HG02884 (cell line): ENCODE results near the gene HS1BP3.
A peak's percentile ranks its signal among the peaks of the same experiment; 100 is the strongest.

Experiments
- ATAC-seq: cut with Tn5 transposase; IDR thresholded peaks from one replicate; pipeline ENCODE4 v1.9.1; 2021; ENCODE audit warnings: mild to moderate bottlenecking, moderate library complexity; ENCODE audit not compliant: unreplicated experiment

Gene HS1BP3

DNA sequence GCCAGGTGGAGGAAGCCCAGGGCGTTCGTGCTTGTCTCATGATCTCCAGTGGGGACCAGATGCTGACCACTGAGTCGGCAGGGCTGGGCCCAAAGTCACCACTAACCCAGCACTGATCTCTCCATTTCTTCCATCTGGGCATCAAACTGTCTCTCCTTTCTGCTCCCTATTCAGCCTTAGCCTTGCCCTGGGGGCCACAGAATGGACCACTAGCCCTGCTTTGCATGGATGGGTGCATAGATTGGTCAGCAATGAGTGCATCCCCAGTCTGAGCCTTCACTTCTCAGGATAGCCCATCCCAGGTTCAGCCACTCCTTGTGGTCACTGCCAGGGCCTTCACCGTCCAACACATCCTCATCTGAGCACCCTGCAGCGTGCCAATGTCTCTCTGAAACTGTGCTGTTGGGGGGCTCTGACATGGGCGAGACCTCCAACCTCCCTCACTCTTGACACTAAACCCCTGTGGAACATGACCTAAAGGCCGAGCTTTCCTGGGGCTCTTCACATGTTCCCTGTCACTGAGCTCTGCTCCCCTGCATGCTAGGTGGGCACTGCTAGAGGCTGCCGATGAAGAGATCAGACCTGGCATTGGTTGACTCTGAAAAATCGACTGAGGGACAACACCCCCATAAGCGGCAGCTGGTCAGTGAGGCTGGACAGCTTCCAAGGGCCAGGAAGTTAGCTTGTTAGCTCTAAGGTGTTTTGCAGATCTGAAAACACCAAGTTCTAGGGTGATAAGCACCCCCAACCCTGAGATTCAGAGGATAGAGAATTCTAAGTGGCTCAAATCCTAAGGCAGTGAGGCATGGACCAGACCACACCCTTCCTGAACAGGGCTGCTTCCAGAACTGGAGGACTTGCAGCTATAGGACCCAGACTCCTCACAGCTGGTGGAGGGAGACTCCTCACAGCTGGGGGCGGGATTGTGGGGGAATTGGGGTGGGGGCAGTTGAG is 61.7 kb downstream of the HS1BP3 start:
- no peak for ATAC-seq

DNA sequence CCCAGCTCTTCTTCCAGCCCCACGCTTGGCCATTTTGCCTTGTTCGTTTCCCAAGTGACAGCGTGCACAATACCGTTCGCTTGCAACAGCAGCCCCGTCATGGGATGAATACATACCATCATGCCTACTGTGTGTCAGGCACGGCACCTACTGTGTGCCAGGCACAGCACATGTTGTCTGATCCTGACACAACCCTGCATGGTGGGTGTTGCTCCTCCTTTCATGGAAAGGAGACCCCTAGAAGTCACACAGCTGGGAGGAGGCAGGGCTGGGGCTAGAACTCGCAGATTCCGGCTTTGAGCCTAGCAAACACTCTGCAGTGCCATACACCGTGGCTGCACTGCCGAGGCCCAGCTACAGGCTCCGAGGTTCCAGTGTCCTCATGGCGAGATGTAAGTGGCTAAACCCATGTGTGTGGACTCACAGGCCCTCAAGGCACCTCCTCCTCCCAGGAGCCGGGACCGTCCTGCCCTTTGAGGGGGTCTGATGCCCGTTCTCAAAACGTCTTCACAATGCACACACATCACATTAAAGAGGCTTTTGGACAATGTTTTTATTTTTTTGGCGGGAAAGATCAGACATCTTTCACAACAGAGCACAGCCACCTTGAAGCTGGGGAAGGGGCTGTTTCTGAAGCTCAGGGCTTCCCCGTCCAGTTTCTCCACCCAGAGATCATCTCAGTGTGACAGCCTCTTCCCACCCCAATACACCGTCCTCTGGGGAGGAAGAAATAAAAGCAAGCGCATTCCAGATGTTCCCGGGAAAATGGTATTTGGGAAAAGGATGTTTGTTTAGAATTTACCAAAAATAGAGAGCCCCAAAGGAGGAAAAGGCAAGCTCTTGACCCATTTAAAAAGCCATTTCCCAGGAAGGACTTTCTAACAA is 64.9 kb downstream of the HS1BP3 start:
- no peak for ATAC-seq

DNA sequence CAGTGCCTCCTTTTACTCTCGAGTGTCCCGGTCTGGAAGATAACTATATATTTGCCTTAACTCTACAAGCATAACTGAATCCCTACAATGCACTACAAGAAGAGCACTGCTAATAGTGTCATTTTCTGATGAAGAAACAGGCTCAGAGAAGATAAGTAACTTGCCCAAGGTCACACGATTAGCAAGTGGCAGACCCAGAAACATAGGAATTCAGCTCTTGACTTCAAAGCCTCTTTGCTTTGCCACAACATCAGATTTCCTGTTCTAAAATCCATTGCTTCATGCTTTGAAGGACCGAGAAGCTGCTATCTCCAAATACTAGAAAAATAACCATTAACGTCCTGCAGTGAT is 65.6 kb downstream of the HS1BP3 start:
- no peak for ATAC-seq

GRCh38 chr2:20584399-20585358 is 66.2 kb downstream of the HS1BP3 start:
- ATAC-seq, result no peak

DNA sequence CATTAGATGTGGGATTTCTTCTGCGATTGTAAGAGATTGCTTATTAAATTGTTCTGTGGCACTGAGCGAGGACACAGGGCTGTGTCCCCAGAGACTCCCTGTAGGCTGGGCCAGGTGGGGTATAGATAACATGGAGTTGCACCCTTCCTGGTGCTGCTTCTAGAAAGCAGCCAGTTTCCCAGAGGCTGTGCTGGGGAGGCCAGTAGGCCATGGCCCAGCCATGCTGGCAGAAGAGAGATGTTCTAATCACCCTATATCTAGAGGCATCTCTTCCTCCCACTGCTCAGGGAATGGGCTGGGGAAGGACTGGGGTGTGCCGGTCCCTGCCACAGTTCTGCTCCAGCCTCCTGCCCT is 66.9 kb downstream of the HS1BP3 start:
- no peak for ATAC-seq

DNA sequence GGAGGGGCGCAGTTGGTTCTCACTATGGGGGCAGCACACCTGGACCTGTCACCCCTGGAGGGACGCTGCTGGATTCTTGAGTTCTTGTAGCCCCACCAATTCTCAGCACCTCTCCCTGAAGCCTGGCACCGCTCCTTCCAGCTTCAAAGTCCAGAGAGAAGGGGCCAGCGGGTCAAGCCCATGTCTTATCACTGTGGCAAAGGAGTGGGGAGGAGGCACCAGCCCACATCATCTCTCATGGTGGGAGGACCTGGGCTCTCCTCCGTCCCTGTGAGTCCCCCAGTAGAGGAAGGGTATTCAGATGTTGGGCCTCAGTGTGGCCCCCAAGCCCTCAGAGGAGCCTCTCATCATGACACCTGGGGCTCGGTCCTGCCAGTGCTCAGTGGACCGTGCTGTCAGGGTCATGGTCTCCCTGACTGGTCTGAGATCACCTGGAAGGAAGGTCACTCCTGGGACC is 67.4 kb downstream of the HS1BP3 start:
- ATAC-seq, result no peak

GRCh38 chr2:20582600-20583221 is 68.2 kb downstream of the HS1BP3 start:
- ATAC-seq, result no peak

DNA sequence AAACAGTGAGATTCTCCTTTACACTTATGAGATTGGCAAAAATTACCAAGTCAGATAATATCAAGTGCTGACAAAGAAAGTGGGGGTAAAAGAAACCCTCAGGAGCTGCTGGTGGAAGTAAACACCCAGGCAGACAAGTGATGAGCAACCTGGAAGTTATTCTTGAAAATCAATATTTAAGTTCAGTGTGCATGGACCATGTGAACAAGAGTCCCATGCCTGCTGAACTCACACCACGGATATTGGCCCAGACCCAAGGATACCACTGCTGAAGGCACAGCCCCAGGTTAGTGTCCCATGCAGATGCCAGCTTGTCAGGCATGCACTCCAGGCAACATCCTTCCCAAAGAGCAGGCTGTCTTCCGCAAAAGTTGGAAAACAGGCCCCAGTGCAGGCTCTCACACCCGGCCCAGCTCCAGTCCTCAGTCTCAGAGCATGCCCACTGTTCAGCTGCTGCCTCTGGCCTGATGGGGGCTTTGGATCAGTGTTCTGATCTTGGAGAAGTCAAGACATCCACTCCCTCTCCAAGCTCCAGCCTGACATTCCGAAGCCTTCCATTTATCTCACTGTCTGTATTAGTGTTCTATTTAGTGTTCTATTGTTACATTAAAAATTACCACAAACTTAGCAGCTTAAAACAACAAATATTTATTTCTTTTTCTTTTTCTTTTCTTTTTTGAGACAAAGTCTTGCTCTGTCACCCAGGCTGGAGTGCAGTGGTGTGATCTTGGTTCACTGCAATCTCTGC is 70.0 kb downstream of the HS1BP3 start:
- ATAC-seq, result no peak

GRCh38 chr2:20579866-20580265 is 71.0 kb downstream of the HS1BP3 start:
- ATAC-seq, result no peak

GRCh38 chr2:20578895-20579825 is 71.7 kb downstream of the HS1BP3 start:
- peak; percentile 49 for ATAC-seq

- no peak for ATAC-seq
Observed at GRCh38 chr2:20578266-20578894, 72.5 kb downstream of the HS1BP3 start.

GRCh38 chr2:20577495-20578235 is 73.2 kb downstream of the HS1BP3 start:
- no peak for ATAC-seq

DNA sequence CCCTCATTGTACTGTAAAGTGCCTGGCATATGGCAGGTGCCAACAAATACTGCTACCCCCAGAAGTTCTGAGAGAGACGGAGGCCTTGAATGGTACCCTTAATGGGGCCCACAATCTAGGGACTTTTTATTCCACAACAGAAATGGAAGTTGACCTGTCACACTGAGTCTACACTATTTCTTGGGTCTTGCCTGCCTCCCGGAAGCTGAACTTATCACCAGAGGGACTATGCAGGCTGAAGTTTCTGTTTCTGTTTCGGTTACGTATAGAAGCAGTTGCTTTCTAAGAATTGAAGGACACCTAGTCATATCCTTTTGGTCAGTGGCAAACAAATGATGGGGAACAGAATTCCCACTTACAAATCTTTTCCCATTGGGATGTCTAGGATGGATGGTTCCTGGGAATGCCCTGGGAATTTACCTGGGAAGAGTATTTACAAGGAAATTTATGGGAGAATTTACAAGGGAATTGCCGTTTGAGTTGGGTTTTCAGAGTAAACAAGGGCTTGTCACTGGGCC is 74.2 kb downstream of the HS1BP3 start:
- peak; percentile 72 for ATAC-seq

- no peak for ATAC-seq
Observed at GRCh38 chr2:20575935-20576597, 74.8 kb downstream of the HS1BP3 start.

DNA sequence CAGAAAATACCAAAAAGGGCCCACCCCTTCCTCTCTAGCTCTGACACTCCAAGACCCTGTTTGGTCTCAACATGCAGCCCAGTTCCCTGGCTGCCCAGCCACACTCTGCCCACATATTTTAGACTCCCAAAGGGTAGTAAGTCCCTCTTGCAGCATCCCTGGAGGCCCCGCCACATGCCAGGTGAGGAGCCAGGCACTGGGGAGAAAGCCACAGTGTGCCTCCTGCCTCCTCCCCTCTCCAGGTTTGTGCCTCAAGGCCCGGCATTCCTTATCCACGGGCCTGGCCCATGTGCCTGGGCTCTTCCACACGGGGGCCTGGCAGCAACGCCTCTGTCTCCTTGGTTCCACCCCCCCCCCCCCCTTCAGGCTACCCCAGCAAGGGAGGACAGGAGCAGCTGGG is 75.5 kb downstream of the HS1BP3 start:
- ATAC-seq, result no peak

DNA sequence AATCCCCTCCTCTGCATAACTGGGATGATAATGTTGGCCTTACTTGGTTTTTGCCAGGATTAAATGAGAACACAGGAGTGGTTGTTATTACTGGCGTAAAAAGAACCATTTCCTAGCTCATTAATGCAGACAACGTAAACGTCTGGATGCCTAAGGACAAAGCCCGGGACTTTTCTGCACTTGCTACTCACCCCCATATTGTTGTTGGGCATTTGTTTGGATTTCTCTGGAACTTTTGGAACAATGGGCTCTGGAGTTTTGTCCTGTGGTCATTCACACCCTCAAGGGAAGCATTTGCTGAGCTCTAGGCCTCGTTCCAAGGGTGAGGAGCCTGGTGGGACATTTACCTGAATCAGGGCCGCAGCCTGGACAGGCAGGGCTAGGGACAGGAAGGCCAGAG is 76.0 kb downstream of the HS1BP3 start:
- ATAC-seq, result no peak
